Suprapubic skin (tissue), 3 donors: Measurements from ENCODE around the gene CYP3A7.
"Not testable (repeated sequence)": the region's sequence is repeated elsewhere in the genome, so short reads cannot be mapped to it uniquely, and the experiment has no call there.

Source experiments
- CTCF ChIP-seq, 2 donors: fragments of 200-600 bp in 1 of 2; fragments of 450-650 bp in 1 of 2; sonication (generic) in 1 of 2; IDR thresholded peaks; one replicate each; pipeline ENCODE4 v1.5.1; 2016 to 2019; ENCODE audit warnings: antibody characterized with exemption in 2 of 2, mild to moderate bottlenecking in 1 of 2, moderate library complexity in 1 of 2
- EP300 ChIP-seq: sonication (generic); formaldehyde crosslinking; IDR thresholded peaks from one replicate; pipeline ENCODE4 v1.6.1; 2017; ENCODE audit warnings: antibody characterized with exemption
- POLR2A ChIP-seq, 2 donors: fragments of 450-650 bp; IDR thresholded peaks; one replicate each; pipeline ENCODE4 v1.6.1; 2017; ENCODE audit warnings: antibody characterized with exemption in 2 of 2, mild to moderate bottlenecking in 2 of 2, moderate library complexity in 2 of 2

DNA sequence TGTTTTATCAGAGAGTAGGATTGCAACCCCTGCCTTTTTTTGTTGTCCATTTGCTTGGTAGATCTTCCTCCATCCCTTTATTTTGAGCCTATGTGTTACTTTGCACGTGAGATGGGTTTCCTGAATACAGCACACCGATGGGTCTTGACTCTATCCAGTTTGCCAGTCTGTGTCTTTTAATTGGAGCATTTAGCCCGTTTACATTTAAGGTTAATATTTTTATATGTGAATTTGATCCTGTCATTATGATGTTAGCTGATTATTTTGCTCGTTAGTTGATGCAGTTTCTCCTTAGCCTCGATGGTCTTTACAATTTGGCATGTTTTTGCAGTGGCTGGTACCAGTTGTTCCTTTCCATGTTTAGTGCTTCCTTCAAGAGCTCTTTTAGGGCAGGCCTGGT, 77.1 kb downstream of the CYP3A7 start:
- TF ChIP-seq EP300; CTCF (IDR thresholded peaks at IDR 0.05); POLR2A (IDR thresholded peaks at IDR 0.05): not testable (repeated sequence)
